ENCODE data around the gene PDE2A.

Gene PDE2A

DNA sequence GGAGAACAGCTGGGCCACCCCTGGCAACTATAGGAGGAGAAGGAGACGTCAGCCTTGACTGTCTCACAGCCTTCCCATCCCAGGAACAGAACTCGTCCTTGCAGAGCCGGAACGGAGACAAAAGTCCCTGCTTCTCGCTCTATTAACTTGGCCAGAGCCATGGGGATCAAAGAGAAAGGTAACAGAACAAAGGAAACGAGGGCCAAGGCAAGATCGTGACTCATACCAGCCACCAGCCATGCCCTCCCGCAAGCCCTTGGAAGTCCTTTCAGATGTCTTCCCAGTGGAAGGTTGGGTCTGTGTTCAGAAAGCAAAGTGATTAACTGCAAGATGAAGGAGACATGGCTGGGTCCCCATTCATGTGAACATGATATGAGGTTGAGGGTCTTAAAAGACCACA, 64.7 kb downstream of the PDE2A start:
- Histone ChIP-seq H3K9ac (ENCODE audit: low read depth, low read length) (no peak overlapping the region), H3K27me3 (ENCODE audit: control insufficient read depth, insufficient read depth, low read length) (peaks cover 5% of the 10 kb centered on the region), H3K4me1 (ENCODE audit: control insufficient read depth, insufficient read depth, low read length) (no peaks in the 10 kb centered on the region), H3K4me3 (ENCODE audit: low read depth, low read length) (no peak overlapping the region), H3K9me3 (ENCODE audit: control insufficient read depth, insufficient read depth, low read length) (no peaks in the 10 kb centered on the region), H3K36me3 (ENCODE audit: control insufficient read depth, insufficient read depth, low read length) (no peaks in the 10 kb centered on the region)

DNA sequence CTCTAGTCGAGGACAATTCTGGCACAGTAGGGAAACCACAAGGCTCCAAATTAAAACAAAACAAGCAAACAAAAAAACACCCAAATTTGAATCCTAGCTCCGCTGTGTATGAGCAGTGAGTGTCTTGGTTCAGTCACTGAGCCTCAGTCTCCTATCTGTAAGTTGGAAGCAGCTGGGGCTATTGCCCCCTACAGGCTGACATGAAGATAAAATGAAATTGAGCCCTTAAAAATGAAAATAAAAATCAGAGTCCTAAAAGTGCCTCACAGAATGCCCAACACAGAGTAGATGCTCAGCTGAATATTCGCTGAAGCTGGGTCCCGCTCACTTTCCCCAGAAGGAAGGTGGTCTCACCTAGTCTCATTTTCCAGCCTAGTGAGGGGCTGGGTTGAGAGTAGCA, 65.2 kb downstream of the PDE2A start:
- Histone ChIP-seq H3K9ac (ENCODE audit: low read depth, low read length) (no peak overlapping the region), H3K4me1 (ENCODE audit: control insufficient read depth, insufficient read depth, low read length) (no peaks in the 10 kb centered on the region), H3K36me3 (ENCODE audit: control insufficient read depth, insufficient read depth, low read length) (no peaks in the 10 kb centered on the region), H3K4me3 (ENCODE audit: low read depth, low read length) (no peak overlapping the region), H3K9me3 (ENCODE audit: control insufficient read depth, insufficient read depth, low read length) (no peaks in the 10 kb centered on the region), H3K27me3 (ENCODE audit: control insufficient read depth, insufficient read depth, low read length) (peaks cover 5% of the 10 kb centered on the region)

DNA sequence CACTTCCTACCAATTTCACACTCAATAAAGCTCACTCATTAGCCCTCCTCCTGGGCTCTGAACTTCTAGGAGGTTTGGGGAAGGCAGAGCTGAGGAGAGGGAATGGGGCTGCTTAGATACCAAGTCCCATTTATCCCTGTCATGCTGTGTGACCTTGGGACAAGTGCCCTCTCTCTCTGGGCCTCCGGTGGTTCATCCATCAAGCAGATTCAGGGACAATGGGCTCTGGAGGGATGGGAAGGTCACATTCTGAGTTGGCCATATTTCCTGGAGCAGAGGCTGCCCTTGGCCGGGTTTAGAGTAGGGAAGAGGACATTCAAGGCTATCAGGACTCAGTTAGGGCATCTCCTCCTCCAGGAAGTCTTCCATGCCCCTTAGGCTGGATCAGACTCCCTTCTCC, 66.7 kb downstream of the PDE2A start:
- H3K9ac ChIP-seq (ENCODE audit: low read depth, low read length), result no peak overlapping the region

DNA sequence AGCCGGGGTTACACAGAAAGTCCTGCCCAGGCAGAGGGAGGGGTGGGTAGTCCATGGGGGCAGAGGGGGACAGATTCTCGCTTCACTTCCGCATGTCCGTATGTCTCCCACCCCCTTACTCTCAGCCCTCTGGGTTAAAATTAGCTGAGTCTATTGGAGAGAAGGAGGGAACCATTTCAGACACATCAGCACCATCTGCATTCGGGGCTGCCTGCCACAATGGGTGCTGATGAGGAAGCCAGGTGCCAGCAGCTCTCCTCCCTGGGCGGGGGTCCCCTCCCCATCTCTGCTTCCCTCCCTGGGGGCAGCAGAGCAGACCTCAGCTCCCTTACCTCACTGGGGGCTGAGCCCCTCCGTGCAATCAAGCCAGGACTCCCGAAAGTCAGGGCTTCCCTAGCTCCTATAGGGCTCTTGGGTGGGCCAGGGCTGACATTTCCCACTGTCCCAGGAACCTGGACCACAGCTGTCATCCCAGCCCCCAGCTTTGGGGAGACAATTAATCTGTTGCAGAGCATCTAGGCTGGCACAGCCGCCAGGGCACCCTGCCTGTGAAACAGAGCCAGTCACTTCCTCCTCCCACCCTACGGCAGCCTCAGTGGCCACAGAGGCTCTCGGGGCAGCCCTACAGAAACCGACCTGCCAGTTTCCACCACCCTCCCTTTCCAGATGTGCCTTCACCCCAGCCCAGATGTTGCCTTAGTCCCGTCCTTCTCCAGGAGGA, 67.3 kb downstream of the PDE2A start:
- Histone ChIP-seq H3K27me3 (ENCODE audit: control insufficient read depth, insufficient read depth, low read length) (peaks cover 7% of the 10 kb centered on the region), H3K4me1 (ENCODE audit: control insufficient read depth, insufficient read depth, low read length) (no peaks in the 10 kb centered on the region)

More for the DNA sequence above, 66.7 kb downstream of the PDE2A start:
- Histone ChIP-seq H3K27me3 (ENCODE audit: control insufficient read depth, insufficient read depth, low read length) (peaks cover 7% of the 10 kb centered on the region), H3K4me1 (ENCODE audit: control insufficient read depth, insufficient read depth, low read length) (no peaks in the 10 kb centered on the region), H3K36me3 (ENCODE audit: control insufficient read depth, insufficient read depth, low read length) (no peaks in the 10 kb centered on the region), H3K4me3 (ENCODE audit: low read depth, low read length) (no peak overlapping the region), H3K9me3 (ENCODE audit: control insufficient read depth, insufficient read depth, low read length) (no peaks in the 10 kb centered on the region)

DNA sequence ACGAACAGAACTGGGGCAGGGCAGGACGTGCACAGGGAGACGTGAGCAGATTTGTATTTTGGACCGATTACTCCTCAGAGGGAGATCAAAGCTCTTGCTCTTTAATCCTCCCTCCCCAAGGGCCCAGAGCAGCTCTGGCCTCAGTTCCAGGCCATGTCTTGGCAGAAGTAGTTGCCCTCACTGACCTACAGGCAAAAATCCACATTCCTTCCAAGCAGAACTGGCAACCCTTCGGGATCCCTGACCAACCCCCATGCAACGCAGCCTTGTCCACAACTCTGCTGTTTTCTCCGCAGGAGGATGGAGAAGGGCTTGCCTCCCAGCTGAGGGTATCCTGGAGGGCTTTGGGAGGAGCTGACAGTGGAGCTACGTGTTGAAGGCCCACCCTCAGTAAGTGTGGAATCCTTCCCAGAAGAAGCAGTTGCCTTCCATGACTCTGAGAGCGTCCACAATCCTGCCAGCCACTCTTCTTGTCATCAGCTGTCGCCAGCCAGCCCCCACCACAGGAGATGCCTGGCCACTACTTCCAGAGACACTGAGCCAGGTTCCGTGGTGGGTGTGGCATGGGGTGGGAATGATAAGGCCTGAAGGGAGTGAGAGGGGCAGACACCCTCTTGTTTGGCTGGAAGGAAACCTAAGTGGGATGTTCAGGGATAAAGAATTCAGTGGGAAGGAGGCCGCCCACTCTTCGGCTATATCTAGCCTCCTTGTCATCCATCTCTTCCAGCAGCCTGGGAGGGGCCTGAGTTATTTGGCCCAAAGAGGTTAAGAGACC, 68.1 kb downstream of the PDE2A start:
- H3K27me3 ChIP-seq (ENCODE audit: control insufficient read depth, insufficient read depth, low read length), result peaks cover 7% of the 10 kb centered on the region
- H3K36me3 ChIP-seq (ENCODE audit: control insufficient read depth, insufficient read depth, low read length), result no peaks in the 10 kb centered on the region
- no peak overlapping the region for H3K9ac ChIP-seq (ENCODE audit: low read depth, low read length)
- no peak overlapping the region for H3K4me3 ChIP-seq (ENCODE audit: low read depth, low read length)
- H3K9me3 ChIP-seq (ENCODE audit: control insufficient read depth, insufficient read depth, low read length), result no peaks in the 10 kb centered on the region
- H3K4me1 ChIP-seq (ENCODE audit: control insufficient read depth, insufficient read depth, low read length), result no peaks in the 10 kb centered on the region

More for the DNA sequence above, 67.3 kb downstream of the PDE2A start:
- Histone ChIP-seq H3K4me3 (ENCODE audit: low read depth, low read length) (no peak overlapping the region), H3K9ac (ENCODE audit: low read depth, low read length) (no peak overlapping the region), H3K36me3 (ENCODE audit: control insufficient read depth, insufficient read depth, low read length) (no peaks in the 10 kb centered on the region), H3K9me3 (ENCODE audit: control insufficient read depth, insufficient read depth, low read length) (no peaks in the 10 kb centered on the region)

DNA sequence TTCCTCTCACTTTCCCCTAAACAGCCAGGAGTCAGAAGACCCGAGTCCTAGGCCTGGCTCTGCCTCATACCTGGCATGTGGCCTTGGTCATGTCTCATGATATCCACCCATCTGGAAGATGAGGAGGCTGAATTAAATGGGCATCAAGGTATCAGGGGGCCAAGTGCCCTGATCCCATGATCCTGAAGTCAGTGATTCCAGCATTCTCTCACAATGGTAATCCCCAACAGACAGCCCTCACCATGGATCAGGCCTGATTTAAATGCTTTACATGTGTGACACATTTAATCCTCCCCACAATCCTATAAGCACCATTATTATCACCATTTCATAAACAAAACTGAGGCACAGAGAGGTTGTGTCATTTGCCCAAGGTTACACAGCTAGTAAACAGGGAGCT, 70.0 kb downstream of the PDE2A start:
- Histone ChIP-seq H3K36me3 (ENCODE audit: control insufficient read depth, insufficient read depth, low read length) (no peaks in the 10 kb centered on the region), H3K27me3 (ENCODE audit: control insufficient read depth, insufficient read depth, low read length) (peaks cover 12% of the 10 kb centered on the region), H3K4me1 (ENCODE audit: control insufficient read depth, insufficient read depth, low read length) (peaks cover 5% of the 10 kb centered on the region), H3K4me3 (ENCODE audit: low read depth, low read length) (no peak overlapping the region), H3K9ac (ENCODE audit: low read depth, low read length) (no peak overlapping the region), H3K9me3 (ENCODE audit: control insufficient read depth, insufficient read depth, low read length) (no peaks in the 10 kb centered on the region)

DNA sequence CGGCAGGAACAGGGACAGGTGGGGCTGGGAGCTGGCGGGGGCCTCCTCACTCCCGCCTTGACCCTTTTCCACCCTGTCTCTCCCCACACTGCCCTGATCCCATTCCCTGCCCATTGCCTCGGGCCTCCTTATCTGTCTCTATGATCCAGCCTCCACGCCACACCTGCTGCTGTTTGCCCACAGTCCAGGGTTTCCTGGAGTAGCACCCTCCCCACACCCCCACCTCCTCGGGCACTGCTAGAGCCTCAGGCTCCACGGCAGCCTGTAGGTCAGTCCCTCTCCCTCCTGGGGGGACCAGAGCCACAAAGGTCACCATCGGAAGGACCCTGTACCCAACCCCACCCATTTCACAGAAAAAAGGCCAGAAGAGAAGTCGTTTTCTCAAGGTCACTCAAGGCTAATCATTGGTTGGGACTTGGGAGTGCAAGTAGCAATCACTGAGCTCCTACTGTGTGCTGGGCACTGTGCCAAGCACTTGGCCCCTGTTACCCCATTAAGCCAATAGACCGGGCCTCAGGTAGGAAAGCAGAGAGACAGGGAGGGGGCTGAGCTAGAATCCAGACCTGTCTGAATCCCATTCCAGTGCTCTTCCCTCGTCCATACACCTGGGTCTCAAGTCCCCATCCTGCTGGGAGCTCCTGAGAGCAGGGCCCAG, 71.8 kb downstream of the PDE2A start:
- Histone ChIP-seq H3K4me1 (ENCODE audit: control insufficient read depth, insufficient read depth, low read length) (peaks cover 5% of the 10 kb centered on the region), H3K27me3 (ENCODE audit: control insufficient read depth, insufficient read depth, low read length) (peaks cover 20% of the 10 kb centered on the region)

DNA sequence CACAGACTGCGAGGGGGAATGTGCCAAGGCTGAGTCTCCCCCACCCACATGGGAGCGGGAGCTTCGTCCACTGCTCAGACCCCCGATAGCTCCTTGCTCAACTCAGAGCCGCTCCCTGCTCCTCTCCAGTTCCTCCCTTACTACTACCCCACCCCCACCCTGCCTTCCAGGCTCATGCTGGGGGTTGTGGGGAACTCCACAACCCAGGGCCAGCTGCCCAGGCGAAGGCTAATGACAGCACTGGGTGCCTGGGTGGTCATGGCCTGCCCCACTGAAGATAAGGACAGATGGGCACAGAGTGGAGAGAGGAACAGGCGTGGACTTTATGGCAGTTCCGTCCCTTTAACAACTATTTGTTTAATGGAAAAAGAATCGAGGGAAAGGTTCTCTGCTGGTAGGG, 73.7 kb downstream of the PDE2A start:
- Histone ChIP-seq H3K4me3 (ENCODE audit: low read depth, low read length) (no peak overlapping the region), H3K4me1 (ENCODE audit: control insufficient read depth, insufficient read depth, low read length) (peaks cover 9% of the 10 kb centered on the region), H3K36me3 (ENCODE audit: control insufficient read depth, insufficient read depth, low read length) (no peaks in the 10 kb centered on the region), H3K9ac (ENCODE audit: low read depth, low read length) (no peak overlapping the region), H3K27me3 (ENCODE audit: control insufficient read depth, insufficient read depth, low read length) (peaks cover 17% of the 10 kb centered on the region), H3K9me3 (ENCODE audit: control insufficient read depth, insufficient read depth, low read length) (no peaks in the 10 kb centered on the region)

More for the DNA sequence above, 71.8 kb downstream of the PDE2A start:
- no peaks in the 10 kb centered on the region for H3K9me3 ChIP-seq (ENCODE audit: control insufficient read depth, insufficient read depth, low read length)
- no peak overlapping the region for H3K9ac ChIP-seq (ENCODE audit: low read depth, low read length)
- H3K4me3 ChIP-seq (ENCODE audit: low read depth, low read length), result no peak overlapping the region
- H3K36me3 ChIP-seq (ENCODE audit: control insufficient read depth, insufficient read depth, low read length), result no peaks in the 10 kb centered on the region

DNA sequence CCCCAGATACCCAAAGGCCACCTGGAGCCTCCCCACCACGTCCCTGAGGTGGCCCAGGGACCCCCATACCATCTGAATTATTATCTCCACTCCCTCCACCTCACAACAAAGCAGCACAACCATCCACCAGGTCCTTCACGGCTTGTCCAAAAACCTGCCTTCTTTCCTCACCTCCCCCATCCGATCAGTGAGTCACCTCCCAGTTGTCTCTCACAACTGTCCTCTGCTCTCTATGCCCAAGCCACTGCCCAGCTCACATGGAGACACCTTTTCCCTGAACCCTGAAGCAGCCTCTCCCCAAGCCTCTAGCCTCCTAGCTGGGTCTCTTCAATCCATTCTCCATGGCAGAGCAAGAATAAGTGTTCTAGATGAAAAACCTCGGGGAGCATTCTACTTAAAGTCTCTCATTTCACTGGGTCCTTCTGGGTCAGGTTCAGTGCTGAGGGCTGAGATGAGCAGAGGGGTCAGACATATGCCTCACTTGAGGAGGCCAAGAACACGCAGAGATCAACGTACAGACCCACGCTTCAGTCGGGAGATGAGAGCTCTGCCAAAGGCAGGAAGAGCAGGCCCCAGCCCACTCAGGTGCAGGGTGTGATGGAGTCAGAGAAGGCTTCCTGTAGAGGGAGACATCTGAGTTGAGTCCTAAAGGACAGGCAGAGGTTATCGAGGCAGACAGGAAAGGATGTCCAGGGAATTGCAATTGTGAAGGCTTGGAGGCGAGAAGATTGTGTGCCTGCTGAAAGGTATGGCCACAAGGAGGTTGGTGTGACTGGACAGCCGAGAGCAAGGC, 74.7 kb downstream of the PDE2A start:
- Histone ChIP-seq H3K9ac (ENCODE audit: low read depth, low read length) (no peak overlapping the region), H3K4me1 (ENCODE audit: control insufficient read depth, insufficient read depth, low read length) (peaks cover 16% of the 10 kb centered on the region), H3K4me3 (ENCODE audit: low read depth, low read length) (no peak overlapping the region), H3K36me3 (ENCODE audit: control insufficient read depth, insufficient read depth, low read length) (no peaks in the 10 kb centered on the region), H3K9me3 (ENCODE audit: control insufficient read depth, insufficient read depth, low read length) (no peaks in the 10 kb centered on the region), H3K27me3 (ENCODE audit: control insufficient read depth, insufficient read depth, low read length) (peaks cover 19% of the 10 kb centered on the region)

DNA sequence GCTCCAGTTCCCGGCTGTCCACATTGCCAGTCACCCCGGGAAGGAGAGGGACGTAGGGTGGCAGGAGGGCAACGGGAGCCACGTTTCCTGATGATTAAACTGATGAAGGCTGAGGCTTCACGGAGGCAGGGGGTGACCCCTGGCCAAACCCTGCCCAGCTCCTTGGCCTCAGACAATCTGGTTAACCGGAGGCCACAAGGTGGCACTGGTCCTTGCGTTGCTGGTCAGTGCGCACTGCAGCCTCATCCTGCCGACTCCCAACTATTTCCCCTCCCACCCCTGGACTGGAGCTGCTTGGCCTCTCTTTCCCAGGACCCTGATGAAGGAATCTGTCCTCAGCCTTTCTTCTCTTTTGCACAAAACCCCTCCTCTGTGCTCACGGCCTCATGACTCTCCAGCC, 75.3 kb downstream of the PDE2A start:
- Histone ChIP-seq H3K9ac (ENCODE audit: low read depth, low read length) (no peak overlapping the region), H3K4me1 (ENCODE audit: control insufficient read depth, insufficient read depth, low read length) (peaks cover 20% of the 10 kb centered on the region), H3K9me3 (ENCODE audit: control insufficient read depth, insufficient read depth, low read length) (no peaks in the 10 kb centered on the region), H3K36me3 (ENCODE audit: control insufficient read depth, insufficient read depth, low read length) (no peaks in the 10 kb centered on the region), H3K4me3 (ENCODE audit: low read depth, low read length) (no peak overlapping the region), H3K27me3 (ENCODE audit: control insufficient read depth, insufficient read depth, low read length) (peaks cover 24% of the 10 kb centered on the region)

DNA sequence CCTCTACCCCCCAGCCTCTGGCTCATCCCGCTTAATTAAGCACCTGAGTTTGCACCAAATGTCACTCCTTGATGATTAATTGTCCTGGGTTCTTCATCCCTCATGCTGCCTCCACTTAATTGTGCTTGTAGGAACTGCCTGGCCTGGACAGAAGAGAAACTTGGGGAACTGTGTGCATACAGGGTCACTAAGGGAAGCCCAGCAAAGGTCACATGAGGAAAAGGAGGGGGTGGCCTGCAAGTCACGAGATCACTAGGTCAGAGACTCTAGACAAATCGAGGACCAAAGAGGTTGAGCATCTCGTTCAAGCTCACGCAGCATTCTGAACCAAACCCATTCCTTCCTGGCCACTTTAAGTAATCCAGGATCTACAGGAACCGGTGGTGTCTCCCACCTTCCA, 75.8 kb downstream of the PDE2A start:
- Histone ChIP-seq H3K4me3 (ENCODE audit: low read depth, low read length) (no peak overlapping the region), H3K27me3 (ENCODE audit: control insufficient read depth, insufficient read depth, low read length) (peaks cover 28% of the 10 kb centered on the region), H3K9ac (ENCODE audit: low read depth, low read length) (no peak overlapping the region), H3K4me1 (ENCODE audit: control insufficient read depth, insufficient read depth, low read length) (peaks cover 22% of the 10 kb centered on the region), H3K9me3 (ENCODE audit: control insufficient read depth, insufficient read depth, low read length) (no peaks in the 10 kb centered on the region), H3K36me3 (ENCODE audit: control insufficient read depth, insufficient read depth, low read length) (no peaks in the 10 kb centered on the region)

Measured in iPS-15b (cell line).